NK-92 (cell line): ENCODE data around the gene RND1.
"Not testable (repeated sequence)": the region's sequence is repeated elsewhere in the genome, so short reads cannot be mapped to it uniquely, and the experiment has no call there.

Experiments
- DNase-seq: peaks from one replicate; lab custom pipeline; 2025; ENCODE audit not compliant: unreplicated experiment; lab: John Stamatoyannopoulos, UW

The RND1 gene

GRCh38 chr12:48865281-48866051 is at the start of gene RND1:
Gene RND1 (minus strand): TSS chr12:48865870. CDS start chr12:48865767, 103 bp downstream.
- DNase-seq: peak; percentile 57

- no peak for DNase-seq
Observed at GRCh38 chr12:48910196-48910595, 44.5 kb upstream of the RND1 start.

GRCh38 chr12:48909698-48910097 is 44.0 kb upstream of the RND1 start:
- DNase-seq: not testable (repeated sequence)

- DNase-seq: no peak
Observed at GRCh38 chr12:48907245-48907644, 41.6 kb upstream of the RND1 start.

- DNase-seq: no peak
Observed at GRCh38 chr12:48903982-48904411, 38.3 kb upstream of the RND1 start.

GRCh38 chr12:48903363-48903981 is 37.8 kb upstream of the RND1 start:
- no peak for DNase-seq

- no peak for DNase-seq
Observed at GRCh38 chr12:48901278-48901677, 35.6 kb upstream of the RND1 start.

GRCh38 chr12:48899651-48900050 is 34.0 kb upstream of the RND1 start:
- DNase-seq: no peak

- DNase-seq: no peak
Observed at GRCh38 chr12:48894271-48894670, 28.6 kb upstream of the RND1 start.

- no peak for DNase-seq
Observed at GRCh38 chr12:48890657-48891418, 25.2 kb upstream of the RND1 start.

GRCh38 chr12:48889679-48890078 is 24.0 kb upstream of the RND1 start:
- no peak for DNase-seq

GRCh38 chr12:48883305-48884161 is 17.9 kb upstream of the RND1 start:
- no peak for DNase-seq

GRCh38 chr12:48882972-48883304 is 17.3 kb upstream of the RND1 start:
- no peak for DNase-seq

- no peak for DNase-seq
Observed at GRCh38 chr12:48882315-48882687, 16.6 kb upstream of the RND1 start.

GRCh38 chr12:48881686-48882314 is 16.1 kb upstream of the RND1 start:
- DNase-seq: no peak

GRCh38 chr12:48880647-48881046 is 15.0 kb upstream of the RND1 start:
- DNase-seq: no peak

- no peak for DNase-seq
Observed at GRCh38 chr12:48878548-48878947, 12.9 kb upstream of the RND1 start.

- DNase-seq: no peak
Observed at GRCh38 chr12:48875944-48876515, 10.4 kb upstream of the RND1 start.

GRCh38 chr12:48873534-48873933 is 7.9 kb upstream of the RND1 start:
- DNase-seq: not testable (repeated sequence)

- no peak for DNase-seq
Observed at GRCh38 chr12:48873096-48873495, 7.4 kb upstream of the RND1 start.
